NCI-H1694 (cell line): ENCODE results near the gene SORL1.

ENCODE experiments used
- DNase-seq: peaks from one replicate; lab custom pipeline; 2025; lab: John Stamatoyannopoulos, UW

The SORL1 gene

DNA sequence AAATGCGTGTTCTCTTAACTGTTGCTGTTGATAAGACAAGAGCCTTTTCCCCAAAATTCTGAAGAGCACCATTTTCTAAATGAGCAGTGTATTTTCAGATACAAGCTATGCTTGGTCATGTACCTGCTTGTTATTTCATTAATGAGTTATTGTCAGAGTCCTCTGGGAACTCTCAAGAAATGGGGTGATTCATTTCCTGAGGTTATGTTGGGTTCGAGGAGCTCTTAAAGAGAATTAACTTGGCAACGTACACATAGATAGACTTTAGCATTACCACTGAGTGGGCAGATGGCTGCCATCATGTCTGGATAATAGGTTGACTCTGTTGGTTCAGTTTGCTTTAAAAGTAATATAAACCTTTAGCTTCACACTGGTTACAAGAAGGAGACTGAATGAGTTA is 88.5 kb downstream of the SORL1 start:
- DNase-seq: no peak

GRCh38 chr11:121543836-121544380 is 91.8 kb downstream of the SORL1 start:
- DNase-seq: no peak

DNA sequence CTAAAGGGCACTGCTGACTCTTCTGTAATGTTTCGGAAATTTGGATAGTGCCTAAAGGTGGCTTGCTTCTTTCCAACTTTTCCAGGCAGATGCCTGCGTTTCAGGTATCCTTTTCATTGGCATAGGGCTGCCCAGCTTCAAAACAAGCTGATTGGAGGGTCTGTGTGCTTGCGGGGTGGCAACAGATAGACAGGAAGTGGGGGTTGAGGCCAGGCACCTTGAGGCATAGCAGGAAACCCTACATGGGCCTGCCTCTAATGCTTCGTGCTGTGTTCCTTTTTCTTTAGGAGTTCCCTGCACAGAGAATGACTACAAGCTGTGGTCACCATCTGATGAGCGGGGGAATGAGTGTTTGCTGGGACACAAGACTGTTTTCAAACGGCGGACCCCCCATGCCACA is 92.8 kb downstream of the SORL1 start:
- DNase-seq: no peak

DNA sequence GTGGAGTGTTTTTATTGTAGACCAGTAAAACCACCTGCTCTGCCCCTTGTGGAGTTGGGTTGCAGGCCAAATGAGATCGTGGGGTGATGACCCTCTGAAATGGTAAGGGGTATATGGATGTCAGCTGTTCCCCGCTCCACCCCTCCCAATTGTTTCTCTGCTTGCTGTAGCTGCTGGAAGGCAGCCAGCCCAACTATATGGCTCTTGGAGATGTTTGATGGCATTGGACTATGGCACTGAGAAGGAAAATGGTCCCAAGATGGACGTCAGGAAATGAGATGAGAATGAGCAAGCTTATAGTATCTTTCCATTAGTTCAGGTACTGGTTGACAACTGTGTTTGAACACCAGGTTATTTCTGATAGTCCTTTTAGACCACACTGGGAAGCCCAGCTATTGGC is 95.5 kb downstream of the SORL1 start:
- no peak for DNase-seq

DNA sequence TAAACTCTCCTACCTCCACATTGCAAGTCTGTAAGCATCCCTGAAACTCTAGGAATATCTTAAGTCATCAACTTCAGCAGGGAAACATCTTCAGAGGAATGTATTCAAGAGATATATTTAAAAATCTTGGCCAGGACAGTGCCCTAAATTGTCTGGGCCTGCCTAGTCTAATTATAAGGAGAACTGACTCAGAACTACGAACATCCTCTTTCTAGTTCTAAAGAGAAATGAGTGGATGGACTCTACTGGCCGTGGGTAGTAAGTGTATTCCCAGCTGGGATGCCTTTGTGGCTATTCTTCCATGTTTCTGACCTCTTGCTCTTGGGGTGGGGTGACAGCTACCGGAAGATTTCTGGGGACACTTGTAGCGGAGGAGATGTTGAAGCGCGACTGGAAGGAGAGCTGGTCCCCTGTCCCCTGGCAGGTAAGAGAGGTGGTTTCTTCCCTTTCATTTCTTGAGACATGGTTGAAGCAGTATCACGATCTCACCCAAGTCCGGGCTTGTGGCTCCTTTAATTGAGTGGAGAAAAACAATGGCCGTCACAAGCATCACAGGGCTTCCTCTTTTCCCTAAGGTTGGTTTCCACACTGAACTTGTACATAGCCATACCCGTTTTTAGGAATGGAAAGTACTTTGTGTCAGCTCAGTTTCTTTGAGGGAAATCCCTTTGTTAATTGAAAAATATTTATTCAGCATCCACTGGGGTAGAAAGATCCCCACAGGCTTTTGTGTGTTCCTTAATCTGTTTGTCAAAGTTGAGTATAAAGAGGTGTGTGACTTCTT is 98.3 kb downstream of the SORL1 start:
- no peak for DNase-seq

DNA sequence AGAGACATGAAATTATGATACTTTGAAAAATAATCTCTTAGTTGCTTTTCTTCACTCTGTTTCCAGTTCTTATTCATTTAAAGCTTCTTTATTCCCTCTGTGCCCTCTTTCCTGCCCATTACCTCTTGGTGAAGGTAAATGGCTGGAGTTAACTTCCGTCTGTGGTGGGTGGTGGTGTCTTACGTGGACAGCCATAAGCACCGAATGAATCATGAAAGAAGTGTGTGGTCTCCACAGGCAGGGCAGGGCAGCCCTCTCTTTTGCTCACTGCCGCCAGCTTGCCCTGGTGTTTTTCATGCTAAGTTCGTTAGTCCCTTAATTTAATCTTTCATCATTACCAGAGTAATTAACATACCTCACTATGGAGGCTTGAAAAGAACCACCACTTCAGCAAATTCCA is 99.3 kb downstream of the SORL1 start:
- no peak for DNase-seq

DNA sequence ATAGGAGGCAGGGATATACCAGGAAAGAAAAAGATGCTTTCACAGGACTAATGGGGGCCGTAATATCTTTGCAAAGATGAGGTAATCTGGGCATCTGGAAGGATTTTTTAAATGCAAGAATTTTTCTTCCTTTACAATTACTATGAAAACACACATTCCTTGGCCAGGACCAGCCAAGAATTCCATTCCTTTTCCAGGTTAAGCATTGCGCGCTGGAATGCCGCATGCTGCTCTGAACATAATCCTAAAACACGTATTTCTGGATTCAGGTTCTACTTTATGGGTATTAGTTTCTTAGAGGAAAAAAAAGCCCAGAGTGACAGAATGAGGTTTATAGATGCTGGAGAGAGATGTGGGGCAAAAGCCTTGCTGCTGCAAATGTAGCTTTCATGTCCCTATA is 100.0 kb downstream of the SORL1 start:
- no peak for DNase-seq

GRCh38 chr11:121552644-121553043 is 100.5 kb downstream of the SORL1 start:
- DNase-seq: no peak

DNA sequence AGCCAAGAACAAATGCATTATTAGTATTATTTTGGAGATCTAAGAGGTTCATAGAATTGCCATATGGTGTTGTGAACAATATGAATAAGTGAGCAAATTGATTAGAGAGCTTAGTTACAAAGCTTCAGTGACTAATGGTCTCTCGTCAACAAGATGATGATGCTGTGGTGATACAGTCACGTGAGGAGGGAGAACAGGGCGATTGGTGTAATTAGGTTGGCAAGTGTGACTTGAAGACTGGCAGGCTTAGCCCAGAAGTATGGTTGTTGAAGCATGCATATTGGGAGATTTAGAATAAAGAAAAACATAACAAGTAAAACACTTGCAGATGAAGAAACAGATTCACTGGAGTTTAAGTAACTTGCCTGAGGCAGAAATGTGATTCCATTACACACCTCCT is 101.3 kb downstream of the SORL1 start:
- no peak for DNase-seq

GRCh38 chr11:121553806-121554205 is 101.7 kb downstream of the SORL1 start:
- DNase-seq: no peak

DNA sequence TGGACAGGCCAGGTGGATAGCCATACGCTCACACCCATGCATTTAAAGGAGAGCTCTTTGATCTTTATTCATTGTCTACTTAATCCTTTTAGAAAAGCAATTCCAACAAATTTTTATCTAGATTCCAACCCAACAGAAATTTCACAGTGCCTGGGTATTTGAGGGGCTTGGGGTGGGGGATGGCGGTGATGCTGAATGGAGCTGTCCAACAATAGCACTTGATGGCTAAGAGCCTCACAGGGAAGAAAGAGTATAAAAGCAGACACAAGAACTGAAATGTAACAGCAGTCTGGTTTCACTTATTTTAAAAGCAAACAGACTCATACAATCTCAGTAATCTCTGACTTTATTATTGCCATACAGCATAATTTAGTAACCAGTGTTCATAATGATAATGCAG is 102.4 kb downstream of the SORL1 start:
- no peak for DNase-seq

DNA sequence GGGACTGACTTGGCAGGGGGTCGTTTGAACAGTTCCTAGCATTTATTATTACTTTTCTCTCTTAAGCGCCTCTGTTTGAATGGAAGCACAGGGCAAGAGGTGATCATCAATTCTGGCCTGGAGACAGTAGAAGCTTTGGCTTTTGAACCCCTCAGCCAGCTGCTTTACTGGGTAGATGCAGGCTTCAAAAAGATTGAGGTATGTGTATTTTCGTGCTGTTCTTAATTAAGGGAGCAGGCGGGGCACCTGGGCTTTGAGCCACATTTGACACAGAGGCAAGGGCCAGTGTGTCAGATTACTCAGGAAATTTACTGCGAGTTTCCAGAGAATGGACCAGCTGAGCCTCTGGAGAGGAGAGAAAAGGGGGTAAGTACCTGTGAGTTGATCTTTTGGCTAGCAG is 103.0 kb downstream of the SORL1 start:
- DNase-seq: no peak

- DNase-seq: no peak
Observed at GRCh38 chr11:121556937-121557336, 104.8 kb downstream of the SORL1 start.

GRCh38 chr11:121557348-121557747 is 105.2 kb downstream of the SORL1 start:
- DNase-seq: no peak

- DNase-seq: no peak
Observed at GRCh38 chr11:121559606-121560200, 107.6 kb downstream of the SORL1 start.

DNA sequence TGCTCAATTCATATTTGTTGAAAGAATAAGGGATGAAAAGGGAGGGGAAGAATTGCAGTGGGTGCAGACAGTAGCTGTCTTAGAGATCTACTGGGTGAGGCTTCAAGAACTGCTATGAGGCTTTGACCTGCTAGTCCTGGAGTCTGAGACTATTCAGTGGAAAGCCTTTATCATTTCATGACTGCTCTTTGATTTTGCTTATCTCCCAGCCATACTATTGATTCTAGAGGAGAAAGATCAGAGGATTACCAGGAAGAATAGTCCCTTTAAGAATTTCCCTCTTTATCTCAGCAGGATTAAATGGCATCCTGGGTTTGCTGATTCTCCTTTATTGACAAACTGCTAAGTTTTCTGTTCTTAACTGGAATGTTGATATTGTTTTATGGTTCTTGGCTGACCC is 108.1 kb downstream of the SORL1 start:
- no peak for DNase-seq

GRCh38 chr11:121561240-121561639 is 109.1 kb downstream of the SORL1 start:
- DNase-seq: no peak

DNA sequence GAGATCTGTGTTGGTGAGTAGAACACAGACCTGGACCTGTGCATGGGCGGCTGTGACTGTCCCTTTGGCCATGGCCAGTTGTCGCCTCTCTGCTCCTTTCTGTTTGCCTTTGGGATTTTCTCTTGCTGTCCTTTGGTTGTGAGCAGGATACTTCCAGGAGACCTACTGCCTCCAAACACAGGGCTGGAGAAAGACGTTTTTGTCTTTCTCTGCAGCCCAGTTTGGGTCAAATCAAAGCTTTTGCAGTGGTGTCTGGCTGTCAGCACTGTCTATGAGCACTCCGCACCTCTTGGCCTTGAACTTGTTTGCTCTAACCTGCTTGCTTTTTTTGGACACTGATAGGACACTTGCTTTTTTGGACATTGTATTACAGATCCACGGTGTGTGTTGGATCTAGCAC is 109.6 kb downstream of the SORL1 start:
- no peak for DNase-seq

DNA sequence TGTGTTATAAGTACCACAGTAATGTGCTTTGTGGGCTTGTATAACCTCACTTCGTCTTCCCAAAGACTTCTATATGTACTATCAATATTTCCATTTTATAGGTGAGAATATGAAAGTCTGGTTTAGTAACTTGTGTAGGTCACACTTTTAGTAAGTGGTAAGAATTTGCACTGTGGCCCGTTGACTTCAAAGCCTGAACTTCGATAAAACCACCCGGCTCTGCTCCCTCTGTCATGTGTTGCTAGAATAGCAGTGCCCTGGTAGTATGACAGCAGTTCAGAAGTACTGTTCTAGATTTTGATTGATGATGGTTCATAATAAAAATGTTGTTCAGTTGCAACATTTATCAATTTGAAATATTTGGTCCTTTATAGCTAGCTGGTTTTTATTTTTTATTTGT is 110.9 kb downstream of the SORL1 start:
- DNase-seq: no peak

GRCh38 chr11:121563900-121564822 is 112.0 kb downstream of the SORL1 start:
- DNase-seq: no peak

DNA sequence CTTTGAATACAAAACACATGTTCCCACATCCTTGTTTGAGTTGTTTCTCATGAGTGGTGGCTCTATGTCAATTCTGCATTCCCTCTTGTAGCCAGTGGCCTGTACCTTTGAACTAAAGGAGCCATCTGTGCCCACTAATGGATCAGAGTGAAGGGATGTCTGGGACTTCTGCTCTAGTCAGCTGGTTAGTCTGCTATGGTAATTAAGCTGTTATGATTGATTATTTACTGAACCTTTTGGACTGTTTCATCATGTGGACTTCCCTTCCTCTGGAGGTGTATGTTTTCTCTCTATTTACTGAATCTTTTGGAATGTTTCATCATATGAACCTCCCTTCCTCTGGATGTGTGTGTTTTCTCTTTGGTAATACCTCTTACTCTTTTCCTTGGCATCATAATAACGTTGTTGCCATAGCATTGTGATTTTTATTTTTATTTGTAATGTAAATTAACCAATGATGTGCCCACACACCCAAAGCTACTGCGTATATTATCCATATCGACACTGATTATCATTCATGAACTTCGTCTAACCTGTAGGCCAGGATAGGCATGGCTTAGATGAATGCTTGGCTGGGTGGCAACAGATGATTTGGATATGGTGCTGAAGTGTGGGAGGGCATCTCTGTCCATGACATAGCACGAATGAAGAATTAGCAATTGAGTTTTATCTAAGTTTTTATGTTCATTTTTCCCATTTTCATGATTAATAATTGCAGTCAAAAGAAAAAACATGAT is 113.0 kb downstream of the SORL1 start:
- no peak for DNase-seq
